NK-92 treated with Interleukin-12 subunit alpha and Interleukin-12 subunit beta, amount 100 ng/mL, for 24 hours (cell line): Measurements from ENCODE around the gene H2BK1.

Source experiments
- DNase-seq: peaks from one replicate; lab custom pipeline; 2025; lab: John Stamatoyannopoulos, UW

H2BK1 gene

DNA sequence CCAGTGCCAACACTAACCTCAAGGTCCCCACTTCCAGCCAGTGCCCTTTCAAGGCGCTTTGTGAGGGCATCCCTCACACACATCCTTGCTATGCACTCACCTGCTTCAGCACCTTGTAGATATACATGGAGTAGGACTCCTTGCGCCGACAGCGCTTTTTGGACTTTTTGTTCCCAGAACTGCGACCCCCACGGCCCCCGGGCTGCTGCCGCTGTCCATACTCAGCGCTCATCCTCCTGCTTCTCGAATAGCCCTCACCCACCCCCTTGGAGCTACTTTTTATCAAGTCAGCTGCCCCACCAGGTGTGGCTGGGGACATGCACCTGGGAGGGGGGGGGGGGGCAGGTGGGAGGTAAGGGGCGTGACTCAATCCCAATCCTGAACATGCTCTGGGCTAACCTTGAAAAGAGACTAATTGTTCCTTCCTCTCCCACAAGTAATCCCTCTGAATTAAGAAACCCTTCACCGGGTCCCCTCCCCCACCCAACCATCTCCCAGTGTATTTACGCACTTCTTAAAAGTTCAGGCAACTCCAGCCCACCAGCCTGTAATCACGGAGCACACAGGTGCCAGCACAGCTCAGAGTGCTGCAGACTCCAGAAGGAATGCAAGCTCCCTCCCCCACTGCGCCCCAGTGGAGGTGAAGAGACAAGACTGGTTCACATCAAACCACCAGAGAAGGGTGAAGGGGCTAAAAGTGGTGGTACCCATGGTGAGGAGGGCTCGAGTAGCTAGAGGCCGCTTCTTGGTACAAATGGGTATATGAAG, at the start of gene H2BK1:
H2BK1 (minus strand) TSS at position 402 of the 768 bp plus-strand sequence; CDS start at position 232, 170 bp downstream.
- no peak for DNase-seq

DNA sequence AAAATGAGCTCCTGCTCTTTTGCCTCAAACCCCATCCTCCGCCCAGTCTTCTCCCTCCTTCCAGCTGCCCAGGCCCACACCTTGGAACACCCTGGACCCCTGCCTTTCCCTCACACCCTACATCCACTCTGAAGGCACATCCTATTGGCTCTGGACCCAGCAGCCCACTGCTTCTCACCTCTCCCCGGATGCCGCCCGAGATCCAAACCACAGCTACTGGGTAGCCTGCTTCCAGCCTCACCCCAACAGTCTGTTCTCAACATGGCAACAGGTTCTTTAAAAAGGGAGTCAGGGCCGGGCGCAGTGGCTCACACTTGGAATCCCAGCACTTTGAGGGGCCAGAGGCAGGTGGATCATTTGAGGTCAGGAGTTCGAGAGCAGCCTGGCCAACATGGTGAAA, 47.7 kb upstream of the H2BK1 start:
- DNase-seq = no peak

DNA sequence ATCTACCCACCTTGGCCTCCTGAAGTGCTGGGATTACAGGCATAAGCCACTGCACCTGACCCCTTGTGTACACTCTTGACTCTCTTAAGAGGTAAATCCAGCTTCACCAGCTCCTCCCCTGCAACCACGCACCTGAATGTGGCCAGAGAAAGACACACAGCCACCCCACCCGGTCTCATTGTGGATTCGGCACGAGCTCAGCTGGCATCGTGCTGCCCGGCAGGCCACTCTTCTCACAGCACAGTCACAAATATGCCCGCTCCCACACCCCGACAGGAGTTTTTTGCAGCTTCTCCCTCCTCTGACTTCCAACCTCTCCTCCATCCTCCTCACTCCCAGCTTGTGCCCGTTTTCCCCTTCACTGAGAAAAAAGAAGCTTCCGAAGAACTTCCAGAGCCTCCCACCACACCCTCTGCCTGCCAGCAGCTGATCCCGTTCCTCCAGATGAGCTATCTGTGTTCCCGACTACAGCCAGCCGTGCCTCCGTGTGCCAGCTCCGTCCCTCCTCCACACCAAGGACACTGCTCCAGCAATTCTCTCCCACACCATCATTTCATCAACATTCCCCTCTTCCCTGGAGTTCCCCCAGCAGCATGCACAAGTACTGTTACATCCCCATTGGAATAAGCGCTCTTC, 46.2 kb upstream of the H2BK1 start:
- DNase-seq = no peak

- no peak for DNase-seq
Measured at GRCh38 chr7:151255390-151255789, 45.1 kb upstream of the H2BK1 start.

GRCh38 chr7:151254851-151255250, 44.6 kb upstream of the H2BK1 start:
- DNase-seq = no peak

GRCh38 chr7:151254316-151254715, 44.0 kb upstream of the H2BK1 start:
- DNase-seq = no peak

GRCh38 chr7:151252961-151253711, 42.8 kb upstream of the H2BK1 start:
- DNase-seq = no peak

- no peak for DNase-seq
Measured at GRCh38 chr7:151252561-151252835, 42.2 kb upstream of the H2BK1 start.

DNA sequence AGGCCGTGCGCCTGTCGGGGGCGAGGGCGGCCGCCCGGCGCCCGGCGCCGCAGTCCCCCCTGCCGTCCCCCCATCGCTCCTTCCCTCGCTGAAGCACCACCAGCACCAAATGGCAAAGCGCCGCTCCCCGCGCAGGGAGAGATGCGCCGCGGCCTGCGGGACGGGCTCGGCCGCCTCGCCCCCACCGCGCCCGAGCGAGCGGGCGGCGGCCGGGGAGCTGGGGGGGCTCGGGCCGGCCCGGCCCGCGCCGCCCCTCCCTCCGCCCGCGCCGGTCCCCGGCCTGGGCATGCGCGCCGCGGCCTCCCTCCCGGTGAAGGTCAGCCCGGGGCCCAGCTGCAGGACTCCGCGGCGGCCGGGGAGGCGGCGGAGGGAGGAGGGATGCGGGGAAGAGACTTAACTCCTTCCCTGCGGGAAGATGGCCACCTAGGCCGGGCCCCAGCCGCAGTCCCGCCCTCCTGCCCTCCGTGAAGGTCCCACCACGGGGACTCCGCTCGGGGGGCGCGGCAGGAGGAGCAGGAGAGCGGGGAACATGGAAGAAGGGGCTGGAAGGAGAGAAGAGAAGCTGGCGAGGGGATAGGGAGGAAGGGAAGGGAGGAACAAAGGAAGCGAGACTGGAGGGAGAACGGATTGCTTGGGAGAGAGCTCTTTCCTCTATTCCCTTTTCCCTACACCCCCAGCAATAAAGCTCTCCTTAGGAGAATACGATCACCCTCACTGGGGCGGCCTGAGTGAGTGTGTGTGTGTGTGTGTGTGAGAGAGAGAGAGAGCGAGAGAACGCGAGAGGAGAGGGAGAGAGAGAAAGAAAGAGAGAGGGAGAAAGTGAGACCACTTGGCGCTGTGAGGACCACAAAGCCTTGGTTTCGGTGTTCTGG, 41.6 kb upstream of the H2BK1 start:
- no peak for DNase-seq

GRCh38 chr7:151251328-151251688, 41.0 kb upstream of the H2BK1 start:
- no peak for DNase-seq

GRCh38 chr7:151250181-151251132, 40.2 kb upstream of the H2BK1 start:
- no peak for DNase-seq

DNA sequence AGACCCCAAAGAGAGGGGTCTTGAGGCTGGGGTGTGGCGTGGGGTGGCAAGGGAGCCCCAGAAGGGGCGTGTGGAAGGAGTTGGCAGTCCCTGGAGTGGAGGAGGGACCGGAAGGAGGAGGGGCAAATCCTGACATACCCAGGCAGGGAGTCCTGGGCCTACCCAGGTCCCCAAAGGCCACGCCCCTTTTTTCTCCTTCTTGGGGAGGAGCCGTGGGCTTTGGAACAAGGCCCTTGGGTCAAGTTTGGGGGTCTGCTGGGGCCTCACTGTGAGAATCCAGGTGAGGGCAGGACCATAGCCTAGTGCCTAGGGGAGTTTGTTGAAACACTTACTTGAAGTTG, 39.4 kb upstream of the H2BK1 start:
- no peak for DNase-seq

GRCh38 chr7:151249034-151249731, 38.9 kb upstream of the H2BK1 start:
- no peak for DNase-seq

DNA sequence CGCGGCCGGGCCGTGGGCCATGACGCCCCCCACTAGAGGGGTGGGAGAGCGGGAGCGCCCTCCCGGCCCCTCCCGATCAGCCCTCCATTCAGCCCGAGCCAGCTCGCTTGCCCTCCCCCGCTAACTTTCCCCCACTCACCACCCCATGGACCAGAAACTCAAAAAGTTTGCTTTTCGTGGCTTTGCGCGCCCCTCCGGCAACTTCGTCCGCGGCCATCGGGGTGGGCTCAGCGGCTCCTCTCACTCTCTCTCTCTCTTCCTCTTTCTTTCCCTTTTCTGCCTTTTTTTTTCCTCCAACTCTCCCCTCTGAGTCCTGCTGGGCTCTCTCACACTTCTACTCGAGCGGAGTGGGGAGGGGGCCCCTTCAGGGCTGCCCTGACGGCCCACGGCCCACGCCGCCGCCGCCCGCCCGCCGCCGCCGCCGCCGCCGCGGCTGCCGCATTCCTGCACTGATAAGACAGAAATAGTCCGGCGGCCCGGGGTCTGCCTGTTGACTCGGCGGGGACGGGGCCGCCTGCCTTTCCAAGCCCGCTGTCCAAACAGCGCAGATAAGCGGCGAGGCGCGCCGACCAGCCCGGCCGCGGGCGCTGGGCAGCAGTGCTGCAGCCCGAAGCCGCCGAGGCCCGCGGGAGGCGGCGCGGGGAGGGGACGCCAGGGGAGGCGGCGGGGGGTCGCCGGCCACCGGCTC, 38.2 kb upstream of the H2BK1 start, which contains the start of gene SMARCD3:
SMARCD3 (minus strand) TSS at position 349 of the 688 bp plus-strand sequence; CDS start at position 217, 132 bp downstream.
- DNase-seq = no peak

GRCh38 chr7:151247611-151248345, 37.5 kb upstream of the H2BK1 start:
- no peak for DNase-seq

DNA sequence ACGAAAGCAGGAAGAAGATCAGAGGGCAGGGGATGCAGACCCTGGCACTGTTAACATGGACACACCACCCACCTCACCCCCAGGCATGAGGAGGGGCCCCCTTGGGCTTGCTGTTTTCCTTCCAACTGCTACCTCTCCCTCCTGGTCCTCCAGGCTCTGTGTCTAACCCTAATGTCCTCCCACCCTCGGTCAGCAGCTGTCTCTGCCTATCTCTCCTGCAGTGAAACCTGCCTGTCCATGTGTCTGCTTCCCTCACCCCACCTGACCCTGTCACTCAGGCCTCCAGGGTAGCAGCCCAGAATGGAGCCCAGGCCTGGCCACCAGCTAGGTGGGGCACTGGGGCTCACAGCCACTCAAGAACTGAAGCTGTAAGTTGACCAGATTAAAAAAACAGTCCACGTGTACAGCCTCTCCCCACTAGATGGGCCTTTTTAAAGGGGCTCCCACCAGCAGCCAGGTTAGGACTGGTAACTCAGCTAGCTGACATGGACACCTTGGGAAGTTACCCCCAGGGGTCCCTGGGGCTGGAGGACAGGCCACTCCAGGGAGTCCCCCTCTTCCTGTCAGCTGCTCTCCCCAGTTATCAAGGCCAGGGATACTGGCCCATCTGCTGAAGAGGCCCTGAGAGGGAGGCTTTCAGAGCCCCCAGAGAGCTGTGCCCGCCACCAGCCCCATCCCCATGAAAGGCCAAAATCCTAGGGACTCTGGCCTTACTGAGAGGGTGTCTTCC, 36.7 kb upstream of the H2BK1 start:
- no peak for DNase-seq

- DNase-seq = no peak
Measured at GRCh38 chr7:151246102-151246850, 36.0 kb upstream of the H2BK1 start.
